DOHH2 (cell line): ENCODE measurements around the gene CGNL1.

Source experiments
- H3F3A ChIP-seq: fragments of 200-600 bp; sonication (generic), shearing (Covaris generic); 2 replicates; pipeline ENCODE4 v1.6.0; 2016; ENCODE audit warnings: antibody characterized with exemption, mild to moderate bottlenecking; ENCODE audit not compliant: control insufficient read depth, insufficient read depth
- H3K27ac ChIP-seq: fragments of 200-600 bp; sonication (generic); 2 replicates; pipeline ENCODE4 v1.5.1; 2014; ENCODE audit warnings: low read depth, mild to moderate bottlenecking, low read length, moderate library complexity
- H3K27me3 ChIP-seq: fragments of 200-600 bp; sonication (generic); 2 replicates; pipeline ENCODE4 v1.6.1; 2014; ENCODE audit warnings: mild to moderate bottlenecking, low read length, mixed read lengths; ENCODE audit not compliant: control insufficient read depth
- H3K36me3 ChIP-seq: fragments of 200-600 bp; sonication (generic); 2 replicates; pipeline ENCODE4 v1.6.1; 2014; ENCODE audit warnings: mild to moderate bottlenecking, low read length, moderate library complexity, mixed read lengths; ENCODE audit not compliant: control insufficient read depth
- H3K4me1 ChIP-seq: fragments of 200-600 bp; sonication (generic); 2 replicates; pipeline ENCODE4 v1.6.1; 2014; ENCODE audit warnings: mild to moderate bottlenecking, low read length, mixed read lengths; ENCODE audit not compliant: control insufficient read depth
- H3K4me2 ChIP-seq: fragments of 200-600 bp; sonication (generic); 2 replicates; pipeline ENCODE4 v1.6.0; 2014; ENCODE audit warnings: mild to moderate bottlenecking, low read length, moderate library complexity
- H3K4me3 ChIP-seq: fragments of 200-600 bp; sonication (generic); 2 replicates; pipeline ENCODE4 v1.5.1; 2014; ENCODE audit warnings: mild to moderate bottlenecking, low read length, mixed read lengths
- H3K79me2 ChIP-seq: fragments of 200-600 bp; sonication (generic); 2 replicates; pipeline ENCODE4 v1.6.1; 2014; ENCODE audit warnings: mild to moderate bottlenecking, low read length, mixed read lengths; ENCODE audit not compliant: control insufficient read depth
- H3K9me2 ChIP-seq: fragments of 200-600 bp; sonication (generic); replicated peaks from 2 replicates; pipeline ENCODE4 v1.6.1; 2014; ENCODE audit warnings: mild to moderate bottlenecking, low read length, mixed read lengths; ENCODE audit not compliant: control insufficient read depth
- H3K9me3 ChIP-seq: fragments of 200-600 bp; sonication (generic); 2 replicates; pipeline ENCODE4 v1.6.1; 2014; ENCODE audit warnings: antibody characterized with exemption, low read length, mixed read lengths; ENCODE audit not compliant: control insufficient read depth, insufficient read depth
- H4K20me1 ChIP-seq: fragments of 200-600 bp; sonication (generic); 2 replicates; pipeline ENCODE4 v1.6.0; 2014; ENCODE audit warnings: low read depth, mild to moderate bottlenecking, antibody characterized with exemption, low read length, moderate library complexity; ENCODE audit not compliant: control insufficient read depth, insufficient read depth
- CTCF ChIP-seq: fragments of 200-600 bp; sonication (generic); IDR thresholded peaks from one replicate; pipeline ENCODE4 v1.5.1; 2014; ENCODE audit warnings: antibody characterized with exemption, mild to moderate bottlenecking, low read depth, low read length; ENCODE audit not compliant: poor library complexity, severe bottlenecking
- EZH2phosphoT487 ChIP-seq: fragments of 200-600 bp; sonication (generic); IDR thresholded peaks from 2 replicates; pipeline ENCODE4 v1.6.1; 2017; ENCODE audit warnings: borderline replicate concordance, mild to moderate bottlenecking, antibody characterized with exemption, low read length, moderate library complexity, mixed read lengths

CGNL1 gene

GRCh38 chr15:57440167-57440566 is 63.9 kb downstream of the CGNL1 start:
- Histone ChIP-seq H3K79me2 (no peaks in the 10 kb centered on the region), H3K4me3 (no peak overlapping the region), H3K27ac (no peak overlapping the region), H3K4me2 (no peak overlapping the region), H3K9me2 (no peaks in the 10 kb centered on the region), H3K9me3 (no peaks in the 10 kb centered on the region), H3F3A (no peaks in the 10 kb centered on the region), H3K36me3 (no peaks in the 10 kb centered on the region), H4K20me1 (no peaks in the 10 kb centered on the region), H3K4me1 (no peaks in the 10 kb centered on the region), H3K27me3 (peaks cover 9% of the 10 kb centered on the region; the same call in 1 of the 2 replicates)
- TF ChIP-seq EZH2phosphoT487 (no peak), CTCF (no peak)

- Histone ChIP-seq H3K9me3 (no peaks in the 10 kb centered on the region), H3K4me1 (no peaks in the 10 kb centered on the region), H3K79me2 (no peaks in the 10 kb centered on the region), H3K36me3 (no peaks in the 10 kb centered on the region), H3K9me2 (no peaks in the 10 kb centered on the region), H3K27me3 (peaks cover 6% of the 10 kb centered on the region; the same call in 1 of the 2 replicates), H3K4me3 (no peak overlapping the region), H3F3A (no peaks in the 10 kb centered on the region), H3K4me2 (no peak overlapping the region), H3K27ac (no peak overlapping the region), H4K20me1 (no peaks in the 10 kb centered on the region)
- TF ChIP-seq CTCF (no peak), EZH2phosphoT487 (no peak)
Observed at GRCh38 chr15:57440799-57441198, 64.5 kb downstream of the CGNL1 start.

GRCh38 chr15:57442335-57442734 is 66.0 kb downstream of the CGNL1 start:
- TF ChIP-seq EZH2phosphoT487 (no peak), CTCF (no peak)

More at GRCh38 chr15:57442335-57442734, 66.0 kb downstream of the CGNL1 start:
- no peaks in the 10 kb centered on the region for H3K9me2 ChIP-seq
- no peaks in the 10 kb centered on the region for H3K9me3 ChIP-seq
- H3K4me3 ChIP-seq, result no peak overlapping the region
- H3K27ac ChIP-seq, result no peak overlapping the region
- no peaks in the 10 kb centered on the region for H3F3A ChIP-seq
- no peaks in the 10 kb centered on the region for H3K27me3 ChIP-seq
- no peaks in the 10 kb centered on the region for H4K20me1 ChIP-seq
- H3K4me1 ChIP-seq, result no peaks in the 10 kb centered on the region
- H3K79me2 ChIP-seq, result no peaks in the 10 kb centered on the region
- H3K36me3 ChIP-seq, result no peaks in the 10 kb centered on the region
- H3K4me2 ChIP-seq, result no peak overlapping the region
